ENCODE data around the gene CFAP157. TPM values are rescaled to one million over a fixed set of nuclear protein-coding genes. Genes with fewer than 3 reads are reported as not detected.

The CFAP157 gene
- total RNA-seq = 0.07 and 0.10 TPM in 2 replicates

DNA sequence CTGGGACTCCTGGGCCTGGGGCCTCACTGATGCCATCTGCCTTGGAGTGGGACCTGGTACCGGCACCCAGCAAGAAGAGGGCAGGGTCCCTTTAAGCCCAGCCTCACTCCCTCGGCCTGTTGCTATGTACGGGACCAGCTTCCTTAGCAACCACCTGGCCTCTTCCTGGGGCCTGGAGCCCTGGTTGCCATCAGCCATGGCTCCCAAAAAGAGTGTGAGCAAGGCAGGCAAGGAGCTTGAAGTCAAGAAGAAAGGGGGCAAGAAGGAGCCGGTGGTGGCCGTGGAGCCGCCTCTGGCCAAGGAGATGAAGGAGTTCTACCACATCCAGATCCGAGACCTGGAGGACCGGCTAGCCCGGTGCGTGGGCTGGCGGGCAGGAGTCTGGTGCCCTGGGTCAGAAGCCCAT is at the start of gene CFAP157:
TSS of gene CFAP157 (plus strand) at position 153 of the 406 bp plus-strand sequence. CDS start at position 197, 44 bp downstream.
- intact Hi-C loops (cut with micrococcal nuclease) = no loop called here

- intact Hi-C loops (cut with micrococcal nuclease) = no loop called here
Measured at GRCh38 chr9:127658428-127658827, 48.4 kb upstream of the CFAP157 start.

DNA sequence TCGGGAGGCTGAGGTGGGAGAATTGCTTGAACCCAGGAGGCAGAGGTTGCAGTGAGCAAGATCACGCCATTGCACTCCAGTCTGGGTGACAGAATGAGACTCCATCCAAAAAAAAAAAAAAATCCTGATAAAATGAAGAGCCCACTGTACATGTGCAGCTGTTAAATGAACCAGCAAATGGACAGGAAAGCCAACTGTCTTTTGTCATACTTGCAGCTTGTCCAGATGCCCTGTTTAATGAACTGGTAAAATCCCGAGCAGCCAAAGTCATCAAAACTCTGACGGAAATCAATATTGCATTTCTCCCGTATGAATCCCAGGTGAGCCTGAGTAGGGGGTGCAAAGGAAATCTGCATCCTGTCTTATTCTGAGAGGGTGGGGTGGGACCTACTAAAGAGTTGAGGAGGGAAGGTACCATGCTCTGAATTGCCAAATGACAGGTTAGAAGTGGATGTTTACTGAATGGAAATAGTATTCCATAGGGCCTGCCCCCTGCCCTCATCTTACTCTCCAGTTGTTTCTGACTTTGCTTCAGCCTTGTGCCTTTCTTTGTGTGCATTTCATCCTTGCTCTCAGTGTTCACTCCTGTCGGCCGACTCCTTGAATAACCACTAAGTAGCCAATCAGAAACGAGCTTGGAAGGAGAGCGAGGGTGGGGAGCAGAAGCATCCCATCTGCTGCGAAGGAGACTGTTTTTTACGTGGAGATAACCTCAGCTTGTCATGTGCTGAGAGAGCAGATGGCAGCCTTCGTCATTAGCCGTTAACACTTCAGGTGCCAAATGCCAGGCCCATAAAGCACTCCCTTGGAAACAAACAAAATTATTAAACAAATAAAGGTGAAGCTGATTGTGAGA is 45.7 kb upstream of the CFAP157 start:
- intact Hi-C loops (cut with micrococcal nuclease) = no loop called here

DNA sequence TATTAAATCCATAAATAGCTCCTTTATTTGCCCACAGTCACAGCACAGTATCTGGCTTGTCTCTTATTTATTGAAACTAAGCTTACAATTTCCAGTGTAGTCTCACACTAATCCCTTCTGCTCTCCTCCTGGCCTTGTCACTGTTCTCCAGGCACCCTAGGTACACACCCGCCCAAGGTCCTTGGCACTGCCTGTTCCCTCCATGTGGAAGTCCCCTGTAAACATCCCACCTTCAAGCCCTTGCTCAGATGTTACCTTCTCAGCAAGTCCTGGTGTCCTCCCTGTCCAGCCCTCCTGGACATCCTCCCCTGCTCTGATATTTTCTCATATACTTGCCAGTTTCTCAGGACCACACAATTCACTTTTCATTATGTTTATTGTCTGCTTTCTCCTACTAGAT is 44.2 kb upstream of the CFAP157 start:
- intact Hi-C loops (cut with micrococcal nuclease) = no loop called here

GRCh38 chr9:127664324-127664677 is 42.5 kb upstream of the CFAP157 start:
- intact Hi-C loops (cut with micrococcal nuclease) = no loop called here

GRCh38 chr9:127664678-127665507 is 41.9 kb upstream of the CFAP157 start:
- intact Hi-C loops (cut with micrococcal nuclease) = no loop called here

GRCh38 chr9:127667127-127667844 is 39.5 kb upstream of the CFAP157 start:
- intact Hi-C loops (cut with micrococcal nuclease) = no loop called here

DNA sequence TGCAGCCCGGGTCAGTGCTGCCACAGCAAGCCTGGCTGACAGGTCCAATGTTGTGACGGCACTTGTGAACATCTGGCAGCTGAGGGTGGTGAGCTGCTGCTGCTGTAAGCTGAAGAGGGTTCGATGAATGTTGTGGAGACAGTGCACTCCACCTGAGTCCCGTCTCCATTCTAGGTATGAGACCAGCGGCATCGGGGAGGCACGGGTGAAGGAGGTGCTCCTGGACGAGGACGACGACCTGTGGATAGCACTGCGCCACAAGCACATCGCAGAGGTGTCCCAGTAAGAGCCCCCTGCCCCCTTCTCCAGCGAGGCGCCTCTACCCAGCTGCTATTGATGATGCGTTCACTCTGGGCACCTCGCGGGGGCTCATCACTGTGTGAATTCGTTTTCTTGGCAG is 38.9 kb upstream of the CFAP157 start:
- intact Hi-C loops (cut with micrococcal nuclease) = no loop called here

DNA sequence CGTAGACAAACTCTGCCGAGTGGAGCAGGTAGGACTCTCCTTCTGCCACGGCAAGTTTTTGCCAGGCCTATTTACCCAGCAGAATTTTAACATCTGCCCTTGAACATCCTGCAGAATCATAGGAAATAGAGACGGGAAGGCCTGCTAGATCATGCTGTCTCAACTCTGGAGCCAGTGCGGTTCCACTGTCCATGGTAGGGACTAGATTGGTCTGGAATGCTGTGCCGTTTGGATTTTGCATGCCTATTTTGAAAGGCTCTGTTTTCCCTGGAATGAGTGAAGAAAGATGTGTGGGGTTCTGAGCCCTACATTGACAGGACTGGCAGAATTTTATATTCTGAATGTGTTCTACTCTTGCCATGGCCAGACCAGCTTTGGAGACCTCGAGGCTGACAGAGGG is 33.6 kb upstream of the CFAP157 start:
- intact Hi-C loops (cut with micrococcal nuclease) = no loop called here

DNA sequence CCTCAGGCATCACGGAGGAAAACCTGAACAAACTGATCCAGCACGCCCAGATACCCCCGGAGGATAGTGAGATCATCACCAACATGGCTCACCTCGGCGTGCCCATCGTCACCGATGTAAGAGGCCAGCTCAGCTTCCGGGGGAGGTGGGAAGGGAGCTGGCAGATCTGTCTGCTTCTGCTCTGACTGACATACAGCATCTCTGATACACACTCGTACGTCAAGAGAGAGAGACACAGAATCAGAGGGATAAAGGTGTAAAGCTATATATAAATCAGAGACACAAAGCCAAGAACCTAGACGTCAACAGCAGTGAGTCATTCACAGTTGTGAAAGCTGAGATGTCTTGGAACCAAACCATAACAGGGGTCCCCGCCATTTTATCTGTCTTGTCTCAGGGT is 30.1 kb upstream of the CFAP157 start:
- intact Hi-C loops (cut with micrococcal nuclease) = no loop called here

- intact Hi-C loops (cut with micrococcal nuclease) = no loop called here
Measured at GRCh38 chr9:127679506-127679905, 27.3 kb upstream of the CFAP157 start.

DNA sequence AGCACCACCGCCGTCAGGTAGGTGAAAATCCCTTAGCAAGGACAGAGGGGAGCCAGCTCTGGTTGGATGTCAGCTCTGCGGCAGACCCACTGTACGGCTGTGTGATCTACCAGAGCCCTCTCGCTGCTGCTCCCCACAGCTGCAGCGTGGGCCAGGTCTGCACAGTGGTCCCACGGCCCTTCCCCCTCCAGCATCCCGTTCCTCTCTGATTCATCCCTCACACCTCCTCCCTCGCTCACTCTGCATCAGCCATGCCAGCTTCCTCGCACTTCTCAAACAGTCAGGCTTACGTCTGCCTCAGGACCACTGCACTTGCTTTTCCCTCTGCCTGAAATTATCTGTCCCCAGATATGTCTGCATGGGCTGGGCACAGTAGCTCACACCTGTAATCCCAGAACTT is 26.6 kb upstream of the CFAP157 start:
- intact Hi-C loops (cut with micrococcal nuclease) = no loop called here

- intact Hi-C loops (cut with micrococcal nuclease) = no loop called here
Measured at GRCh38 chr9:127680846-127681245, 25.9 kb upstream of the CFAP157 start.

GRCh38 chr9:127682351-127683136 is 24.2 kb upstream of the CFAP157 start:
- intact Hi-C loops (cut with micrococcal nuclease) = no loop called here

GRCh38 chr9:127683723-127684122 is 23.1 kb upstream of the CFAP157 start:
- intact Hi-C loops (cut with micrococcal nuclease) = no loop called here

GRCh38 chr9:127684576-127684975 is 22.2 kb upstream of the CFAP157 start:
- intact Hi-C loops (cut with micrococcal nuclease) = no loop called here

GRCh38 chr9:127686461-127687393 is 20.1 kb upstream of the CFAP157 start:
- intact Hi-C loops (cut with micrococcal nuclease) = no loop called here

- intact Hi-C loops (cut with micrococcal nuclease) = no loop called here
Measured at GRCh38 chr9:127689329-127690000, 17.3 kb upstream of the CFAP157 start.

DNA sequence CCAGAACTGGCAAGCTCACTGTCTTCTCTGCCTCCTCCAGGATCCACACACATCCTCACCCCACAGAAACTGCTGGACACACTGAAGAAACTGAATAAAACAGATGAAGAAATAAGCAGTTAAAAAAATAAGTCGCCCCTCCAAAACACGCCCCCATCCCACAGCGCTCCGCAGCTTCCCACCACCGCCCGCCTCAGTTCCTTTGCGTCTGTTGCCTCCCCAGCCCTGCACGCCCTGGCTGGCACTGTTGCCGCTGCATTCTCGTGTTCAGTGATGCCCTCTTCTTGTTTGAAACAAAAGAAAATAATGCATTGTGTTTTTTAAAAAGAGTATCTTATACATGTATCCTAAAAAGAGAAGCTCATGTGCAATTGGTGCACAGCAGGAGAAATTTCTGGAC is 16.1 kb upstream of the CFAP157 start:
- intact Hi-C loops (cut with micrococcal nuclease) = no loop called here
